Tibial nerve (tissue), 4 donors: ENCODE results near the gene WASF3. TPM values are rescaled to one million over a fixed set of nuclear protein-coding genes. Genes with fewer than 3 reads are reported as not detected.

Experiments used
- DNase-seq, 2 donors: peaks; one replicate each; pipeline ENCODE4 v3.0.0-alpha.2; 2019; ENCODE audit warnings: low spot score in 2 of 2
- H3K27ac ChIP-seq, 4 donors: fragments of 200-600 bp; sonication (generic) in 3 of 4; one replicate each; pipeline ENCODE4 v1.5.1; 2017 to 2019; ENCODE audit warnings: mild to moderate bottlenecking in 1 of 4
- H3K27me3 ChIP-seq, 2 donors: fragments of 200-600 bp; sonication (generic) in 1 of 2; one replicate each; pipeline versions ENCODE4 v1.5.1 to v1.6.0; 2017 to 2019
- H3K36me3 ChIP-seq, 3 donors: fragments of 200-600 bp; sonication (generic); one replicate each; pipeline ENCODE4 v1.5.1; 2018 to 2019
- H3K4me1 ChIP-seq, 4 donors: fragments of 200-600 bp; sonication (generic) in 3 of 4; one replicate each; pipeline ENCODE4 v1.5.1; 2017 to 2019
- H3K4me3 ChIP-seq, 4 donors: fragments of 200-600 bp; sonication (generic) in 3 of 4; one replicate each; pipeline ENCODE4 v1.5.1; 2017 to 2019; ENCODE audit warnings: mild to moderate bottlenecking in 1 of 4, moderate library complexity in 1 of 4
- H3K9me3 ChIP-seq, 4 donors: fragments of 200-600 bp; sonication (generic) in 3 of 4; one replicate each; pipeline ENCODE4 v1.5.1; 2017 to 2019
- EP300 ChIP-seq, 2 donors: sonication (generic); formaldehyde crosslinking; IDR thresholded peaks; one replicate each; pipeline ENCODE4 v1.6.1; 2017; ENCODE audit warnings: antibody characterized with exemption in 2 of 2, mild to moderate bottlenecking in 1 of 2
- POLR2A ChIP-seq, 2 donors: fragments of 450-650 bp; IDR thresholded peaks; one replicate each; pipeline ENCODE4 v1.6.1; 2017; ENCODE audit warnings: antibody characterized with exemption in 2 of 2, mild to moderate bottlenecking in 2 of 2, moderate library complexity in 2 of 2
- WGBS, 2 donors: methylation state at CpG; one replicate each; pipeline ENCODE4 v1.1.5; 2018; 5-methylcytosine and 5-hydroxymethylcytosine counted together
- total RNA-seq, 4 donors: library from RNA; depleted of rRNA; stranded (reverse); fragments of >200 nt; gene quantifications; one replicate each; pipeline ENCODE4 v1.1.0, GENCODE V29; 2016
- TF ChIP-seq, protein P1 (sequence below), 5 experiments: fragments of 200-600 bp in 3 of 5; fragments of 450-650 bp in 2 of 5; sonication (generic) in 3 of 5; IDR thresholded peaks; one replicate each; pipeline ENCODE4 v1.5.1; 2016 to 2019; ENCODE audit warnings: antibody characterized with exemption in 5 of 5, mild to moderate bottlenecking in 3 of 5, moderate library complexity in 2 of 5

The WASF3 gene
- total RNA-seq, 4 donors from 2014 or later = 23.7 to 47.9 (median 40.7) TPM

DNA sequence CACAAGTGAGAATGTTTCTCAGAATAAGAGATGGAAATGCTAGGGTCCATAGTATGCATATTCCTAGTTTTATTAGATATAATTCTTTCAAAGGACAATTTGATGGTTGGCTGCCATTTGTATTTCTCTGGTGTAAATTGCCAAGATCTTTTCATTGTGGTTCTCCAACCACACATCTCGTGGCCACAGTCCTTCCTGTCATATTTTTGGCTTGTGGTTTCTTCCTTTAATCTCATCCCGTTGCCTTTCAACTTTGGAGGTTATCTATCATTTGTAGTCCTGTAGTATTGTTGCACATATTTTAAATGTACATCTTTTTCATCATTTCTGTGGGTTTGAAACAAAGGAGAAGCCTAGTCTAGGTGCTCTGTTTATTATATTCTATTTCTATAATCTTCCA is 61.2 kb downstream of the WASF3 start:
- Histone ChIP-seq H3K9me3 (peaks cover 0 to 7% (median 1%) of the 10 kb centered on the region in 4 donors), H3K36me3 (peaks cover 0 to 22% (median 0%) of the 10 kb centered on the region in 3 donors), H3K4me3 (no peak overlapping the region), H3K27ac (no peak overlapping the region), H3K27me3 (no peaks in the 10 kb centered on the region), H3K4me1 (no peaks in the 10 kb centered on the region)
- no peak for DNase-seq
- TF ChIP-seq POLR2A (IDR thresholded peaks at IDR 0.05) (no peak), EP300 (IDR thresholded peaks at IDR 0.05) (no peak)
- TF ChIP-seq, protein P1, sequence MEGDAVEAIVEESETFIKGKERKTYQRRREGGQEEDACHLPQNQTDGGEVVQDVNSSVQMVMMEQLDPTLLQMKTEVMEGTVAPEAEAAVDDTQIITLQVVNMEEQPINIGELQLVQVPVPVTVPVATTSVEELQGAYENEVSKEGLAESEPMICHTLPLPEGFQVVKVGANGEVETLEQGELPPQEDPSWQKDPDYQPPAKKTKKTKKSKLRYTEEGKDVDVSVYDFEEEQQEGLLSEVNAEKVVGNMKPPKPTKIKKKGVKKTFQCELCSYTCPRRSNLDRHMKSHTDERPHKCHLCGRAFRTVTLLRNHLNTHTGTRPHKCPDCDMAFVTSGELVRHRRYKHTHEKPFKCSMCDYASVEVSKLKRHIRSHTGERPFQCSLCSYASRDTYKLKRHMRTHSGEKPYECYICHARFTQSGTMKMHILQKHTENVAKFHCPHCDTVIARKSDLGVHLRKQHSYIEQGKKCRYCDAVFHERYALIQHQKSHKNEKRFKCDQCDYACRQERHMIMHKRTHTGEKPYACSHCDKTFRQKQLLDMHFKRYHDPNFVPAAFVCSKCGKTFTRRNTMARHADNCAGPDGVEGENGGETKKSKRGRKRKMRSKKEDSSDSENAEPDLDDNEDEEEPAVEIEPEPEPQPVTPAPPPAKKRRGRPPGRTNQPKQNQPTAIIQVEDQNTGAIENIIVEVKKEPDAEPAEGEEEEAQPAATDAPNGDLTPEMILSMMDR (IDR thresholded peaks at IDR 0.05) = no peak
- 77 to 78% methylated on average over 2 of the region's 2 CpGs for WGBS, 2 donors

DNA sequence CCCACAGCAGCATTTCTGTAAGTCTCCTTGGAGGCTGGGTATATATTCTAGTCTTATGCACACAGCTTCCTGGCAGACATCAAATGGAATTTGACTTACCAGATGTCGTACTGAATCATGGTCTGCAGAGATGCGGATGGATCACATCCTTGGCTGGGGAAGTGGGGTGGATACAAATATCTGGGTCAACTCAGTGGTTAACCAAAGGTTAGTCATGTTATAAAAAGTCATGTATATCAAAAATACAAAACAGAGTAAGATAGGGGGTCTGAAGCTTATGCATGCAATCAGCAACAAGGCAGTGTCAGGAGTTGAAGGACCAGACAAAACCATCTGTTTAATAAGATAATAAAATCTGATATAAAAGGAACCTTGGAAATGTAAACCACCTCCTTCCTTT is 61.9 kb downstream of the WASF3 start:
- TF ChIP-seq POLR2A (IDR thresholded peaks at IDR 0.05) (no peak), EP300 (IDR thresholded peaks at IDR 0.05) (no peak)
- TF ChIP-seq, protein P1 (IDR thresholded peaks at IDR 0.05) = no peak
- no peak for DNase-seq
- Histone ChIP-seq H3K4me1 (no peaks in the 10 kb centered on the region), H3K27ac (no peak overlapping the region), H3K4me3 (no peak overlapping the region), H3K36me3 (peaks cover 0 to 25% (median 0%) of the 10 kb centered on the region in 3 donors), H3K9me3 (peaks cover 0 to 13% (median 5%) of the 10 kb centered on the region in 4 donors), H3K27me3 (no peaks in the 10 kb centered on the region)
- WGBS, 2 donors = 86 to 90% methylated on average over 2 of the region's 2 CpGs

DNA sequence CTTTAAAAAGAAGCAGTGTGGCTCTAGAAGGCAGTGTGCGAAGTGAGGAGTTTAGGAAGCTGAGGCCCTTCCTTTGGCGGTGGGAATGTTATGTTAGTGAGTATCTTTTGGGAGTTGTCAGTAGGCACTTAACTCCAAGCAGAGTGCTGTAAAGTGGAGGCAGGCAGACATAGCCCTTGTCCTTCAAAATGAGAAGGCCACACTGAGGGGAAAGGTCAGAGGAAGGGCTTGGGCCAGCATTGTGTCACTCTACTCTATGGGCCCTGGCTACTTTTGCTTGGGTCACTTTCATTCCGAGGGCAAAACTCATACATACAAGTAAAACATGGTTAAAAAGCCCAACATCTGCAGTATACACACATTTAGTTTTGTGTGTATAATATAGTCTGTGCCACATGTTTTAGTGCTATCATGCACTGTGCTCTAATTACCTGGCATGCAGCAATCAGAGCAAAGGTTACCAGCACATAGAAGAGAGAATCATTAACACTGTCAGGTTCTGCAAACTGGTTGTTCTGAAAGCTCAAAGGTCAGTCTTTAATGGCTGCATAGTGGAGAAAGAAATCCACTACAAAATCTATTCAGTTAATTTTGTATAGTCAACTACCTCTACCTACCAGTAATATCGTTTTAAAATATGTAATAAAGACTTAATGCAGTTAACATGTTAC is 64.4 kb downstream of the WASF3 start:
- Histone ChIP-seq H3K36me3 (peaks cover 0 to 34% (median 0%) of the 10 kb centered on the region in 3 donors), H3K4me1 (no peaks in the 10 kb centered on the region), H3K9me3 (peaks cover 0 to 26% (median 9%) of the 10 kb centered on the region in 4 donors), H3K27me3 (no peaks in the 10 kb centered on the region), H3K27ac (no peak overlapping the region), H3K4me3 (no peak overlapping the region)
- DNase-seq = no peak
- 87% methylated on average over 4 of the region's 4 CpGs for WGBS, 2 donors
- no peak for TF ChIP-seq POLR2A (IDR thresholded peaks at IDR 0.05)
- TF ChIP-seq, protein P1 (IDR thresholded peaks at IDR 0.05) = no peak
- TF ChIP-seq EP300 (IDR thresholded peaks at IDR 0.05) = no peak

DNA sequence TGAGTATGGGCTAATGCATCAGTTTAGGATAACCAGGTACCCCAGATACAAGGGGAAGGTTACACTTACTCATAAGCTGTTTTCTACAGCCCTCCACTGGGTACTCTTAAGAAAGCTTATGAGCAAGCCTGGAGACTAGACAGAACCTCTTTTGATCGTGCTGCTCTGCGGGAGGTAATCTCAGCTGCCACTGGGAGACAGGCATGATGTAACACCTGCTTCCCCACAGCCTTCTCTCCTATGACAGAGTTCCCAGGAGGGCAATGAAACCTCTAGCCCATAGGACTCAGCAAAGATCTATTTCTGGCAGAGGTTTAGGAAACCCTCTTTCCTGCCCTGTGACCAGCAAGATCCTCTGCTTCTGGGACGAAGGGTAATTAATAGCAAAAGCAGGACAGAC is 65.6 kb downstream of the WASF3 start:
- Histone ChIP-seq H3K36me3 (peaks cover 0 to 34% (median 0%) of the 10 kb centered on the region in 3 donors), H3K4me3 (no peak overlapping the region), H3K27ac (no peak overlapping the region), H3K9me3 (peaks cover 0 to 26% (median 9%) of the 10 kb centered on the region in 4 donors), H3K27me3 (no peaks in the 10 kb centered on the region), H3K4me1 (no peaks in the 10 kb centered on the region)
- DNase-seq = no peak
- TF ChIP-seq POLR2A (IDR thresholded peaks at IDR 0.05) (no peak), EP300 (IDR thresholded peaks at IDR 0.05) (no peak)
- TF ChIP-seq, protein P1 (IDR thresholded peaks at IDR 0.05) = no peak
- WGBS, 2 donors = 79 to 81% methylated on average over 3 of the region's 3 CpGs

DNA sequence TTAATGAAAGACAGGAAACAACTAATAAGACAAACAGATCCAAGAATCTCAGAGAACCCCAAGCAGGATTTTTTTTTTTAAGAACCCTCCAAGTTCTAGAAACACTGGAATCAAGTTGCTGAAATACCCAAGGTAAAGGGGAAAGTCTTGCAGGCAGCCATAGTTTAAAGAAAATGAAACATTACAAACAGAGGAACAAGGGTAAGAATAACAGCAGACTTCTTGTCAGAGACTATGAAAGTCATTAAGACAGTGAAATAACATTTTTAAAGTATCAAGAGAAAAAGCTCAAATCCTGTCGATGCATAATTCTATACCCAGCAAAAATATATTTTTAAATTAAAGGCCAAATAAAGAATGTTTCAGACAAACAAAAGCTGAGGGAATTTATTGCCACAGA is 67.1 kb downstream of the WASF3 start:
- H3K9me3 ChIP-seq = peaks cover 0 to 30% (median 9%) of the 10 kb centered on the region in 4 donors
- no peak for DNase-seq
- no peaks in the 10 kb centered on the region for H3K4me1 ChIP-seq
- H3K27ac ChIP-seq = no peak overlapping the region
- H3K36me3 ChIP-seq = peaks cover 0 to 34% (median 0%) of the 10 kb centered on the region in 3 donors
- no peak overlapping the region for H3K4me3 ChIP-seq
- no peak for TF ChIP-seq EP300 (IDR thresholded peaks at IDR 0.05)
- H3K27me3 ChIP-seq = no peaks in the 10 kb centered on the region
- 92% methylated on average over 1 of the region's 1 CpG for WGBS, 2 donors
